Spinal cord (tissue), 10 donors: ENCODE measurements around the gene TMEM150A. TPM values are rescaled to one million over a fixed set of nuclear protein-coding genes. Genes with fewer than 3 reads are reported as not detected.

Experiments used
- DNase-seq, 6 donors: peaks; one replicate each; pipeline versions ENCODE4 v3.0.0 to v3.0.0-alpha.2; 2013 to 2015; ENCODE audit warnings: low spot score in 6 of 6, low read depth in 4 of 6
- H3K27ac ChIP-seq: one replicate; pipeline ENCODE4 v1.5.1; 2013; ENCODE audit warnings: low read depth, low read length, control low read depth
- H3K27me3 ChIP-seq: one replicate; pipeline ENCODE4 v1.6.1; 2013; ENCODE audit warnings: low read length; ENCODE audit not compliant: control insufficient read depth, insufficient read depth
- H3K36me3 ChIP-seq: one replicate; pipeline ENCODE4 v1.6.1; 2013; ENCODE audit warnings: low read length; ENCODE audit not compliant: control insufficient read depth, insufficient read depth
- H3K4me1 ChIP-seq: one replicate; pipeline ENCODE4 v1.6.1; 2013; ENCODE audit warnings: low read length; ENCODE audit not compliant: control insufficient read depth, insufficient read depth
- H3K4me3 ChIP-seq: one replicate; pipeline ENCODE4 v1.5.1; 2013; ENCODE audit warnings: low read depth, low read length, control low read depth
- H3K9me3 ChIP-seq: one replicate; pipeline ENCODE4 v1.6.1; 2013; ENCODE audit warnings: low read length; ENCODE audit not compliant: control insufficient read depth, insufficient read depth
- WGBS: methylation state at CpG from one replicate; pipeline ENCODE4 v1.1.5; 2013; ENCODE audit warnings: missing lambda C conversion rate; ENCODE audit not compliant: insufficient coverage; 5-methylcytosine and 5-hydroxymethylcytosine counted together
- polyA plus RNA-seq, 2 donors: library from polyadenylated mRNA; unstranded; fragments of 120-200 nt; gene quantifications; one replicate each; pipeline ENCODE4 v1.2.1, GENCODE V29; 2013; ENCODE audit not compliant: insufficient read length in 2 of 2
- small RNA-seq: library from RNA; depleted of rRNA; stranded (forward); fragments of <200 nt; gene quantifications from one replicate; pipeline ENCODE3, GENCODE V24; 2014; ENCODE audit warnings: low replicate concordance
- total RNA-seq, 2 donors: library from RNA; depleted of rRNA in 1 of 2; stranded (reverse); fragments of 120-200 nt in 1 of 2; fragments of >200 nt in 1 of 2; gene quantifications; one replicate each; pipeline versions ENCODE4 v1.2.3 to v1.2.4, GENCODE V29; 2013 to 2014
- donor health status: healthy.

TMEM150A gene
- total and polyA plus RNA-seq, 4 donors: 5.4 to 22.2 (median 15.5) TPM

GRCh38 chr2:85549095-85549494, 53.4 kb downstream of the TMEM150A start:
- Histone ChIP-seq H3K27ac (no peak overlapping the region), H3K27me3 (no peaks in the 10 kb centered on the region)

DNA sequence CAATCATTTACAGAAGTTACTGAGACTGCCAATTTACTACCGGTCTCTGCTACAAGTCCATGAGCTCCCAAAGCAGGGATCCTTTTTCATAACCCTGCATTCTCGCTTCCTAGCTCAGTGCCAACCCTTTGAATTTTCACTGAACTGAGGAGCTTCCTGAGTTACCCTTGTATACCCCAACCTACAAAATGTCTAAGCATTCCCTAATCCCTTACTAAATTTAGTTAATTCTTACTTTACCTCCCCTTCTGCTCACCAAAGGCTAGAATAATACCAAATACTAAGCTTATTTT, 53.9 kb downstream of the TMEM150A start:
- peaks cover 47% of the 10 kb centered on the region for H3K36me3 ChIP-seq
- 70% methylated on average over 2 of the region's 2 CpGs for WGBS
- DNase-seq: no peak
- H3K9me3 ChIP-seq: no peaks in the 10 kb centered on the region
- H3K27ac ChIP-seq: no peak overlapping the region
- H3K4me1 ChIP-seq: no peaks in the 10 kb centered on the region
- no peak overlapping the region for H3K4me3 ChIP-seq
- H3K27me3 ChIP-seq: no peaks in the 10 kb centered on the region

More at GRCh38 chr2:85549095-85549494, 53.4 kb downstream of the TMEM150A start:
- DNase-seq: no peak
- no peaks in the 10 kb centered on the region for H3K9me3 ChIP-seq
- WGBS: 43% methylated on average over 1 of the region's 10 CpGs
- H3K4me1 ChIP-seq: no peaks in the 10 kb centered on the region
- H3K4me3 ChIP-seq: no peak overlapping the region
- peaks cover 52% of the 10 kb centered on the region for H3K36me3 ChIP-seq

Small RNA genes within 50 kb of the gene (small RNA-seq; reads per million reads assigned to genes)
- gene RN7SL126P: not detected

Other genes with a start within 250 kb of the TMEM150A start
- 10 to 100 TPM; 30.6 to 32.8 TPM for gene RETSAT, start 248.2 kb downstream of the TMEM150A start, total RNA-seq
- 10 to 100 TPM; 30.9 to 36.4 TPM for gene RETSAT, start 248.2 kb downstream of the TMEM150A start, polyA plus RNA-seq
- gene ELMOD3, start 247.9 kb downstream of the TMEM150A start, total RNA-seq: 10 to 100 TPM; 17.4 to 23.9 TPM
- gene ELMOD3, start 247.9 kb downstream of the TMEM150A start, polyA plus RNA-seq: 10 to 100 TPM; 25.2 to 35.7 TPM
- gene CAPG, start 192.3 kb downstream of the TMEM150A start, total RNA-seq: 10 to 100 TPM; 25.7 to 41.3 TPM
- 10 to 100 TPM; 20.2 to 27.7 TPM for gene CAPG, start 192.3 kb downstream of the TMEM150A start, polyA plus RNA-seq
- 1 to 10 TPM in 1 of 2 donors, not detected in 1; 1.2 TPM for gene SH2D6, start 184.0 kb downstream of the TMEM150A start, total RNA-seq
- gene SH2D6, start 184.0 kb downstream of the TMEM150A start, polyA plus RNA-seq: 1 to 10 TPM; 1.0 to 2.1 TPM
- gene MAT2A, start 63.5 kb downstream of the TMEM150A start, total RNA-seq: 100 to 1,000 TPM; 112 to 119 TPM
- gene MAT2A, start 63.5 kb downstream of the TMEM150A start, polyA plus RNA-seq: 100 to 1,000 TPM; 327 to 337 TPM
- 10 to 100 TPM; 30.8 to 53.3 TPM for gene GGCX, start 41.2 kb downstream of the TMEM150A start, total RNA-seq
- 10 to 100 TPM; 31.0 to 44.7 TPM for gene GGCX, start 41.2 kb downstream of the TMEM150A start, polyA plus RNA-seq
- 10 to 100 TPM; 10.3 to 32.3 TPM for gene VAMP8, start 25.1 kb downstream of the TMEM150A start, total RNA-seq
- gene VAMP8, start 25.1 kb downstream of the TMEM150A start, polyA plus RNA-seq: 10 to 100 TPM; 11.5 to 13.9 TPM
- 10 to 100 TPM; 13.7 to 45.4 TPM for gene VAMP5, start 18.3 kb downstream of the TMEM150A start, total RNA-seq
- 10 to 100 TPM; 27.1 to 43.5 TPM for gene VAMP5, start 18.3 kb downstream of the TMEM150A start, polyA plus RNA-seq
- gene RNF181, start 7.0 kb downstream of the TMEM150A start, total RNA-seq: 100 to 1,000 TPM in 1 of 2 donors, 10 to 100 TPM in 1; 69.3 to 213 TPM
- 100 to 1,000 TPM; 105 to 111 TPM for gene RNF181, start 7.0 kb downstream of the TMEM150A start, polyA plus RNA-seq
- 10 to 100 TPM; 31.6 to 40.4 TPM for gene C2orf68, start 9.4 kb upstream of the TMEM150A start, total RNA-seq
- 10 to 100 TPM; 41.7 to 53.0 TPM for gene C2orf68, start 9.4 kb upstream of the TMEM150A start, polyA plus RNA-seq
- gene USP39, start 13.5 kb upstream of the TMEM150A start, total RNA-seq: 10 to 100 TPM; 33.7 to 48.5 TPM
- 10 to 100 TPM; 54.1 to 59.6 TPM for gene USP39, start 13.5 kb upstream of the TMEM150A start, polyA plus RNA-seq
- not detected for gene SFTPB, start 65.5 kb upstream of the TMEM150A start, total RNA-seq
- gene SFTPB, start 65.5 kb upstream of the TMEM150A start, polyA plus RNA-seq: under 1 TPM in 1 of 2 donors, not detected in 1; 0.12 TPM
- under 1 TPM; 0.40 to 0.55 TPM for gene GNLY, start 91.7 kb upstream of the TMEM150A start, total RNA-seq
- gene GNLY, start 91.7 kb upstream of the TMEM150A start, polyA plus RNA-seq: under 1 TPM in 1 of 2 donors, not detected in 1; 0.80 TPM
- gene ATOH8, start 151.3 kb upstream of the TMEM150A start, total RNA-seq: 10 to 100 TPM in 1 of 2 donors, 1 to 10 TPM in 1; 5.8 to 25.8 TPM
- gene ATOH8, start 151.3 kb upstream of the TMEM150A start, polyA plus RNA-seq: 10 to 100 TPM; 13.5 to 16.8 TPM